Measurements from ENCODE around the gene GAMT. TPM values are rescaled to one million over a fixed set of nuclear protein-coding genes. Genes with fewer than 3 reads are reported as not detected.
A peak's percentile ranks its signal among the peaks of the same experiment; 100 is the strongest.

The GAMT gene
- total and polyA plus RNA-seq, 2 of the 13 experiments (the other 11 are each of a cell fraction or from before 2014, with no cell fraction given), result 115 to 124 TPM

DNA sequence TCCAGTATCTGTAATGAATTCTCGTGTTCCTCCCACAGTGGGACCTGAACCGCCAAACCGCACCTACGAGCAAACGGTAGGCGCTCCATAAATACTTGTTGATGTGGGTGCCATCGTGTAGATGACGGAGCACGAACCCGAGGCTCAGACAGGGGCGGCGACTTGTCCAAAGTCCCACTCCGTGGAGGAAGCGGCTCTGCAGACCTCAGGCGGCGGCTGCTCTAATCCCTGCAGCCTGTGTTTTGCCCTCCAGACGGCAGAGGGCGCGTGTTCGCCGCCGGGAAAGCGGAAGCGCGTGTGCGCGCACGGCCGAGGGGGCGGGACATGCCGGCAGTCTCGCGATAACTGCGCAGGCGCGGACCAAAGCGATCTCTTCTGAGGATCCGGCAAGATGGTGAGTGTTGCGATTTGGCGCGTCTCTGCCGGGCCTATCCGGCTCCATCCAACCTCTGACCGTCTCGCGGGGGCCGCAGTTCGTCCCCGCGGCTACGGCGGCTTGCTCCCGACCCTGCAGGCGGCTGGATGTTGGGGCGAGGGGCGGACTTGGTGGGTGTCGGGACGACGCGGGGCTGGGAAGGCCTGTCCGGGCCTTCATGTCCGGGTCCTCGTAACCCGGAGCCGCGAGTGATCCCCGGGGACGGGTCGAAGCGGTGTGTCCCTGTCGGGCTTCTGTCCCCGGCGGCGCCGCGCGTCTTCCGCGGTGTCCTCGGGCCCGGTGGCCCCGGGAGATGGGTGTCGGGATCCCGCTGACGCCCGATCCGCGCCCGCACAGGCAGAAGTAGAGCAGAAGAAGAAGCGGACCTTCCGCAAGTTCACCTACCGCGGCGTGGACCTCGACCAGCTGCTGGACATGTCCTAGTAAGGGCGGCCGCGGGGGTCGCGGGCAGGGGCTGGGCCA, 36.9 kb upstream of the GAMT start, which contains the start of gene RPS15 (continued):
- TF ChIP-seq, protein P1, sequence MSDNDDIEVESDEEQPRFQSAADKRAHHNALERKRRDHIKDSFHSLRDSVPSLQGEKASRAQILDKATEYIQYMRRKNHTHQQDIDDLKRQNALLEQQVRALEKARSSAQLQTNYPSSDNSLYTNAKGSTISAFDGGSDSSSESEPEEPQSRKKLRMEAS (IDR thresholded peaks at IDR 0.05), result peak; percentile 95
- TF ChIP-seq, protein P2, sequence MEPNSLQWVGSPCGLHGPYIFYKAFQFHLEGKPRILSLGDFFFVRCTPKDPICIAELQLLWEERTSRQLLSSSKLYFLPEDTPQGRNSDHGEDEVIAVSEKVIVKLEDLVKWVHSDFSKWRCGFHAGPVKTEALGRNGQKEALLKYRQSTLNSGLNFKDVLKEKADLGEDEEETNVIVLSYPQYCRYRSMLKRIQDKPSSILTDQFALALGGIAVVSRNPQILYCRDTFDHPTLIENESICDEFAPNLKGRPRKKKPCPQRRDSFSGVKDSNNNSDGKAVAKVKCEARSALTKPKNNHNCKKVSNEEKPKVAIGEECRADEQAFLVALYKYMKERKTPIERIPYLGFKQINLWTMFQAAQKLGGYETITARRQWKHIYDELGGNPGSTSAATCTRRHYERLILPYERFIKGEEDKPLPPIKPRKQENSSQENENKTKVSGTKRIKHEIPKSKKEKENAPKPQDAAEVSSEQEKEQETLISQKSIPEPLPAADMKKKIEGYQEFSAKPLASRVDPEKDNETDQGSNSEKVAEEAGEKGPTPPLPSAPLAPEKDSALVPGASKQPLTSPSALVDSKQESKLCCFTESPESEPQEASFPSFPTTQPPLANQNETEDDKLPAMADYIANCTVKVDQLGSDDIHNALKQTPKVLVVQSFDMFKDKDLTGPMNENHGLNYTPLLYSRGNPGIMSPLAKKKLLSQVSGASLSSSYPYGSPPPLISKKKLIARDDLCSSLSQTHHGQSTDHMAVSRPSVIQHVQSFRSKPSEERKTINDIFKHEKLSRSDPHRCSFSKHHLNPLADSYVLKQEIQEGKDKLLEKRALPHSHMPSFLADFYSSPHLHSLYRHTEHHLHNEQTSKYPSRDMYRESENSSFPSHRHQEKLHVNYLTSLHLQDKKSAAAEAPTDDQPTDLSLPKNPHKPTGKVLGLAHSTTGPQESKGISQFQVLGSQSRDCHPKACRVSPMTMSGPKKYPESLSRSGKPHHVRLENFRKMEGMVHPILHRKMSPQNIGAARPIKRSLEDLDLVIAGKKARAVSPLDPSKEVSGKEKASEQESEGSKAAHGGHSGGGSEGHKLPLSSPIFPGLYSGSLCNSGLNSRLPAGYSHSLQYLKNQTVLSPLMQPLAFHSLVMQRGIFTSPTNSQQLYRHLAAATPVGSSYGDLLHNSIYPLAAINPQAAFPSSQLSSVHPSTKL (CRISPR knock-in tag; IDR thresholded peaks at IDR 0.05), result 0 out of 2 replicates have a peak, but pooled peaks have one; percentile 63
- TF ChIP-seq ZNF20 (CRISPR knock-in tag; IDR thresholded peaks at IDR 0.05) (0 out of 2 replicates have a peak, but pooled peaks have one; percentile 35), MEF2D (CRISPR knock-in tag; IDR thresholded peaks at IDR 0.05) (peak; percentile 93), ZFY (CRISPR knock-in tag; IDR thresholded peaks at IDR 0.05) (peak; percentile 100), ELF3 (CRISPR knock-in tag; IDR thresholded peaks at IDR 0.05) (peak; percentile 97), XRCC5 (optimal IDR thresholded peaks at IDR 0.05; ENCODE audit: low read length) (peak; percentile 99), CBX5 (CRISPR knock-in tag; IDR thresholded peaks at IDR 0.05; ENCODE audit: borderline replicate concordance) (peak; percentile 98; the same call in 1 of the 2 replicates), ZSCAN22 (CRISPR knock-in tag; IDR thresholded peaks at IDR 0.05) (no peak), ZNF619 (CRISPR knock-in tag; IDR thresholded peaks at IDR 0.05) (peak; percentile 98; the same call in 1 of the 2 replicates), KLF15 (CRISPR knock-in tag; IDR thresholded peaks at IDR 0.05; ENCODE audit: borderline replicate concordance) (peak; percentile 87; the same call in 1 of the 2 replicates), ZNF329 (CRISPR knock-in tag; IDR thresholded peaks at IDR 0.05; ENCODE audit: low read depth) (no peak), ZNF207 (IDR thresholded peaks at IDR 0.05; ENCODE audit: borderline replicate concordance) (no peak), SMC3 (IDR thresholded peaks at IDR 0.05; ENCODE audit: low read length) (no peak), JUNB (CRISPR knock-in tag; IDR thresholded peaks at IDR 0.05; ENCODE audit: borderline replicate concordance) (peak; percentile 65)
- TF ChIP-seq, protein P3, sequence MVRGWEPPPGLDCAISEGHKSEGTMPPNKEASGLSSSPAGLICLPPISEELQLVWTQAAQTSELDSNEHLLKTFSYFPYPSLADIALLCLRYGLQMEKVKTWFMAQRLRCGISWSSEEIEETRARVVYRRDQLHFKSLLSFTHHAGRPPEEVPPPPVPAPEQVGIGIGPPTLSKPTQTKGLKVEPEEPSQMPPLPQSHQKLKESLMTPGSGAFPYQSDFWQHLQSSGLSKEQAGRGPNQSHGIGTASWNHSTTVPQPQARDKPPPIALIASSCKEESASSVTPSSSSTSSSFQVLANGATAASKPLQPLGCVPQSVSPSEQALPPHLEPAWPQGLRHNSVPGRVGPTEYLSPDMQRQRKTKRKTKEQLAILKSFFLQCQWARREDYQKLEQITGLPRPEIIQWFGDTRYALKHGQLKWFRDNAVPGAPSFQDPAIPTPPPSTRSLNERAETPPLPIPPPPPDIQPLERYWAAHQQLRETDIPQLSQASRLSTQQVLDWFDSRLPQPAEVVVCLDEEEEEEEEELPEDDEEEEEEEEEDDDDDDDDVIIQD (CRISPR knock-in tag; IDR thresholded peaks at IDR 0.05; ENCODE audit: low read depth), result no peak; the same call in 1 of the 2 replicates
- TF ChIP-seq, protein P4, sequence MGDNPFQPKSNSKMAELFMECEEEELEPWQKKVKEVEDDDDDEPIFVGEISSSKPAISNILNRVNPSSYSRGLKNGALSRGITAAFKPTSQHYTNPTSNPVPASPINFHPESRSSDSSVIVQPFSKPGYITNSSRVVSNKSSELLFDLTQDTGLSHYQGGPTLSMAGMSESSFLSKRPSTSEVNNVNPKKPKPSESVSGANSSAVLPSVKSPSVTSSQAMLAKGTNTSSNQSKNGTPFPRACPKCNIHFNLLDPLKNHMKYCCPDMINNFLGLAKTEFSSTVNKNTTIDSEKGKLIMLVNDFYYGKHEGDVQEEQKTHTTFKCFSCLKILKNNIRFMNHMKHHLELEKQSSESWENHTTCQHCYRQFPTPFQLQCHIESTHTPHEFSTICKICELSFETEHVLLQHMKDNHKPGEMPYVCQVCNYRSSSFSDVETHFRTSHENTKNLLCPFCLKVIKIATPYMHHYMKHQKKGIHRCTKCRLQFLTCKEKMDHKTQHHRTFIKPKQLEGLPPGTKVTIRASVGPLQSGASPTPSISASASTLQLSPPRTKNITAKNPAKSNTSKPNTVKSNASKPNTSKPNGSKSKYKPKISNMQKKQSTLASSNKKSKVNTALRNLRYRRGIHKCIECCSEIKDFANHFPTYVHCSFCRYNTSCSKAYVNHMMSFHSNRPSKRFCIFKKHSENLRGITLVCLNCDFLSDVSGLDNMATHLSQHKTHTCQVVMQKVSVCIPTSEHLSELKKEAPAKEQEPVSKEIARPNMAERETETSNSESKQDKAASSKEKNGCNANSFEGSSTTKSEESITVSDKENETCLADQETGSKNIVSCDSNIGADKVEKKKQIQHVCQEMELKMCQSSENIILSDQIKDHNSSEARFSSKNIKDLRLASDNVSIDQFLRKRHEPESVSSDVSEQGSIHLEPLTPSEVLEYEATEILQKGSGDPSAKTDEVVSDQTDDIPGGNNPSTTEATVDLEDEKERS (CRISPR knock-in tag; IDR thresholded peaks at IDR 0.05), result peak; percentile 77
- TF ChIP-seq, protein P5, sequence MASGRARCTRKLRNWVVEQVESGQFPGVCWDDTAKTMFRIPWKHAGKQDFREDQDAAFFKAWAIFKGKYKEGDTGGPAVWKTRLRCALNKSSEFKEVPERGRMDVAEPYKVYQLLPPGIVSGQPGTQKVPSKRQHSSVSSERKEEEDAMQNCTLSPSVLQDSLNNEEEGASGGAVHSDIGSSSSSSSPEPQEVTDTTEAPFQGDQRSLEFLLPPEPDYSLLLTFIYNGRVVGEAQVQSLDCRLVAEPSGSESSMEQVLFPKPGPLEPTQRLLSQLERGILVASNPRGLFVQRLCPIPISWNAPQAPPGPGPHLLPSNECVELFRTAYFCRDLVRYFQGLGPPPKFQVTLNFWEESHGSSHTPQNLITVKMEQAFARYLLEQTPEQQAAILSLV (CRISPR knock-in tag; IDR thresholded peaks at IDR 0.05; ENCODE audit: borderline replicate concordance), result peak; percentile 98

All from HepG2 (cell line).